Loucy (cell line): ENCODE data around the gene EMC6.

Experiments used
- H2AFZ ChIP-seq: fragments of 200-600 bp; sonication (generic); 2 replicates; pipeline ENCODE4 v1.6.0; 2016; ENCODE audit warnings: antibody characterized with exemption, mild to moderate bottlenecking, low read length, moderate library complexity
- H3F3A ChIP-seq: fragments of 200-600 bp; 2 replicates; pipeline ENCODE4 v1.6.0; 2016; ENCODE audit warnings: antibody characterized with exemption, low read depth, mild to moderate bottlenecking
- H3K27me3 ChIP-seq: fragments of 200-600 bp; sonication (generic); 2 replicates; pipeline ENCODE4 v1.6.1; 2014; ENCODE audit warnings: low read length, mild to moderate bottlenecking; ENCODE audit not compliant: insufficient read depth, poor library complexity, severe bottlenecking
- H3K36me3 ChIP-seq: fragments of 200-600 bp; sonication (generic); 2 replicates; pipeline ENCODE4 v1.6.1; 2016; ENCODE audit warnings: low read length; ENCODE audit not compliant: insufficient read depth
- H3K4me1 ChIP-seq: fragments of 200-600 bp; sonication (generic); 2 replicates; pipeline ENCODE4 v1.5.1; 2014; ENCODE audit warnings: low read length, mild to moderate bottlenecking; ENCODE audit not compliant: insufficient read depth, poor library complexity, severe bottlenecking
- H3K4me2 ChIP-seq: fragments of 200-600 bp; sonication (generic); 2 replicates; pipeline ENCODE4 v1.6.0; 2014; ENCODE audit warnings: antibody characterized with exemption, low read length, low read depth, mild to moderate bottlenecking; ENCODE audit not compliant: poor library complexity, severe bottlenecking
- H3K4me3 ChIP-seq: fragments of 200-600 bp; sonication (generic); 2 replicates; pipeline ENCODE4 v1.5.1; 2014; ENCODE audit warnings: low read length, mild to moderate bottlenecking, mixed read lengths; ENCODE audit not compliant: poor library complexity, severe bottlenecking
- H3K79me2 ChIP-seq: fragments of 200-600 bp; sonication (generic); 2 replicates; pipeline ENCODE4 v1.6.1; 2014; ENCODE audit warnings: low read length; ENCODE audit not compliant: insufficient read depth
- H3K9ac ChIP-seq: fragments of 200-600 bp; sonication (generic); 2 replicates; pipeline ENCODE4 v1.6.0; 2014; ENCODE audit warnings: mild to moderate bottlenecking, low read depth, low read length, moderate library complexity; ENCODE audit not compliant: poor library complexity, severe bottlenecking
- H3K9me2 ChIP-seq: fragments of 200-600 bp; sonication (generic); replicated peaks from 2 replicates; pipeline ENCODE4 v1.6.1; 2016; ENCODE audit warnings: low read depth, low read length, mixed read lengths
- H3K9me3 ChIP-seq: fragments of 200-600 bp; sonication (generic); 2 replicates; pipeline ENCODE4 v1.6.1; 2014; ENCODE audit warnings: mild to moderate bottlenecking, antibody characterized with exemption, low read length, low read depth; ENCODE audit not compliant: insufficient read depth
- H4K20me1 ChIP-seq: fragments of 200-600 bp; sonication (generic); 2 replicates; pipeline ENCODE4 v1.6.0; 2014; ENCODE audit warnings: antibody characterized with exemption, low read length, mild to moderate bottlenecking; ENCODE audit not compliant: insufficient read depth, poor library complexity, severe bottlenecking
- CTCF ChIP-seq: fragments of 200-600 bp; sonication (generic); conservative IDR thresholded peaks from 2 replicates; pipeline ENCODE4 v1.5.1; 2014; ENCODE audit warnings: mild to moderate bottlenecking, antibody characterized with exemption, low read length
- EZH2phosphoT487 ChIP-seq: fragments of 200-600 bp; IDR thresholded peaks from 2 replicates; pipeline ENCODE4 v1.6.1; 2018; ENCODE audit warnings: antibody characterized with exemption, mild to moderate bottlenecking, moderate library complexity, borderline replicate concordance

EMC6 gene

GRCh38 chr17:3656353-3656752, 12.3 kb upstream of the EMC6 start:
- H3K4me2 ChIP-seq: no peak overlapping the region
- no peaks in the 10 kb centered on the region for H4K20me1 ChIP-seq
- H3K9me2 ChIP-seq: no peaks in the 10 kb centered on the region
- H3K27me3 ChIP-seq: no peaks in the 10 kb centered on the region
- H3K9me3 ChIP-seq: no peaks in the 10 kb centered on the region
- H3K4me3 ChIP-seq: no peak overlapping the region
- no peak overlapping the region for H3K9ac ChIP-seq
- H3K4me1 ChIP-seq: no peaks in the 10 kb centered on the region
- no peaks in the 10 kb centered on the region for H3K36me3 ChIP-seq
- TF ChIP-seq CTCF (no peak), EZH2phosphoT487 (no peak)
- no peaks in the 10 kb centered on the region for H3F3A ChIP-seq
- H2AFZ ChIP-seq: no peak overlapping the region
- H3K79me2 ChIP-seq: no peaks in the 10 kb centered on the region

- Histone ChIP-seq H3K4me2 (no peak overlapping the region), H3K27me3 (no peaks in the 10 kb centered on the region), H3K36me3 (no peaks in the 10 kb centered on the region), H3K9me2 (no peaks in the 10 kb centered on the region), H4K20me1 (no peaks in the 10 kb centered on the region), H3F3A (no peaks in the 10 kb centered on the region), H3K9ac (no peak overlapping the region), H3K4me1 (no peaks in the 10 kb centered on the region), H3K9me3 (no peaks in the 10 kb centered on the region), H3K79me2 (no peaks in the 10 kb centered on the region), H3K4me3 (no peak overlapping the region), H2AFZ (no peak overlapping the region)
- TF ChIP-seq EZH2phosphoT487 (no peak), CTCF (no peak)
Measured at GRCh38 chr17:3656755-3657587, 11.6 kb upstream of the EMC6 start.

GRCh38 chr17:3657588-3657869, 11.1 kb upstream of the EMC6 start:
- H3K27me3 ChIP-seq: no peaks in the 10 kb centered on the region
- H3K4me1 ChIP-seq: no peaks in the 10 kb centered on the region
- no peaks in the 10 kb centered on the region for H3K9me3 ChIP-seq
- H3K79me2 ChIP-seq: no peaks in the 10 kb centered on the region
- H4K20me1 ChIP-seq: no peaks in the 10 kb centered on the region
- H2AFZ ChIP-seq: no peak overlapping the region
- H3K9ac ChIP-seq: no peak overlapping the region
- no peaks in the 10 kb centered on the region for H3K9me2 ChIP-seq
- no peaks in the 10 kb centered on the region for H3K36me3 ChIP-seq
- H3F3A ChIP-seq: no peaks in the 10 kb centered on the region
- no peak overlapping the region for H3K4me2 ChIP-seq
- H3K4me3 ChIP-seq: no peak overlapping the region
- no peak for TF ChIP-seq EZH2phosphoT487
- TF ChIP-seq CTCF: no peak
